Stimulated activated naive CD8-positive, alpha-beta T cell treated with anti-CD3 and anti-CD28 coated beads, Interleukin-15, Interleukin-2, amounts not matched to agents 100 U/mL and 50 U/mL, for 24 hours (primary cell): ENCODE results near the gene CAPN11.

ENCODE experiments used
- ATAC-seq: fragments of 150-1000 bp; cut with Tn5 transposase; one replicate; pipeline ENCODE4 v1.10.0; 2021
- DNase-seq: peaks from one replicate; pipeline ENCODE4 v3.0.0; 2021

CAPN11 gene

GRCh38 chr6:44156494-44157151 is 2.0 kb upstream of the CAPN11 start:
- no peak for DNase-seq
- no peak for ATAC-seq

- DNase-seq (no peak), ATAC-seq (no peak)
Measured at GRCh38 chr6:44157152-44157521, 1.5 kb upstream of the CAPN11 start.

GRCh38 chr6:44161997-44162338 is 3.3 kb downstream of the CAPN11 start:
- ATAC-seq (peak; percentile 79), DNase-seq (no peak)

DNA sequence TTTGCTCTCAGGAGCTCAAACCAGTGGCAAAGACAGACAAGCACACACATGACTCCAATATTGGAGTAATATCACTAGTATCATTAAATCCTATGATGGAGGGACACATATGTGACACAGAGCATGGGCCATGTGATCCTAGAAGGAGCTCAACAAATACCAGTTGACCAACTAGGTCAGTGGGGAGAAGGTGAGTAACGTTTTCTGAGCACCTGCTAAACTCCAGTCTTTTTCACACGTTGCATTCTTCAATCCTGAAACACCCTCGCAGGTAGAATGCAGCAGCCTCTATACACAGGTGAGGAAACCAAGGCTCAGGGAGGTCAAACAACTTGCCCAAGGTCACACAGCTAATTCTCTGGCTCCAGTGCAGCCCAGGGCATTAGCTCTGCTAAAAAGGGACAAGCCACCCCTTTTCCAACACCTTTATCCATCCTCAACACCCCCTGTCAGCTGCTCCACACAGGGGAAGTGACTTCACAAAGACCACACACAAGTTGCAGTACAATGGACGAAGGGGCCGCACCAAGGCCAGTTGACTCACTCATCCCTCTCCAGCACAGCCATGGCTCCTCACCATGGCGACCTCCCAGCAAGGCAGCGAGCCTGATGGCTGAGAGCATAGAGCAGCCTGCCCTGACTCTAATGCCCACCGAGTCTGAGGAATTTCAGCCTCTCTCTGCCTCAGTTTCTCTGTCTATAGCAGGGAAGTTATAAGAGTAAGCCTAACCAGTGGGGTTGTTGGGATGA is 4.4 kb downstream of the CAPN11 start:
- no peak for DNase-seq
- ATAC-seq = no peak

GRCh38 chr6:44166116-44166515 is 7.5 kb downstream of the CAPN11 start:
- no peak for ATAC-seq
- no peak for DNase-seq

- ATAC-seq = no peak
- DNase-seq = no peak
Measured at GRCh38 chr6:44166591-44167184, 8.1 kb downstream of the CAPN11 start.

- DNase-seq (no peak), ATAC-seq (no peak)
Measured at GRCh38 chr6:44167567-44167966, 8.9 kb downstream of the CAPN11 start.

GRCh38 chr6:44169154-44169553 is 10.5 kb downstream of the CAPN11 start:
- ATAC-seq = no peak

GRCh38 chr6:44169886-44170570 is 11.4 kb downstream of the CAPN11 start:
- no peak for DNase-seq
- no peak for ATAC-seq

More at GRCh38 chr6:44169154-44169553, 10.5 kb downstream of the CAPN11 start:
- DNase-seq = no peak

DNA sequence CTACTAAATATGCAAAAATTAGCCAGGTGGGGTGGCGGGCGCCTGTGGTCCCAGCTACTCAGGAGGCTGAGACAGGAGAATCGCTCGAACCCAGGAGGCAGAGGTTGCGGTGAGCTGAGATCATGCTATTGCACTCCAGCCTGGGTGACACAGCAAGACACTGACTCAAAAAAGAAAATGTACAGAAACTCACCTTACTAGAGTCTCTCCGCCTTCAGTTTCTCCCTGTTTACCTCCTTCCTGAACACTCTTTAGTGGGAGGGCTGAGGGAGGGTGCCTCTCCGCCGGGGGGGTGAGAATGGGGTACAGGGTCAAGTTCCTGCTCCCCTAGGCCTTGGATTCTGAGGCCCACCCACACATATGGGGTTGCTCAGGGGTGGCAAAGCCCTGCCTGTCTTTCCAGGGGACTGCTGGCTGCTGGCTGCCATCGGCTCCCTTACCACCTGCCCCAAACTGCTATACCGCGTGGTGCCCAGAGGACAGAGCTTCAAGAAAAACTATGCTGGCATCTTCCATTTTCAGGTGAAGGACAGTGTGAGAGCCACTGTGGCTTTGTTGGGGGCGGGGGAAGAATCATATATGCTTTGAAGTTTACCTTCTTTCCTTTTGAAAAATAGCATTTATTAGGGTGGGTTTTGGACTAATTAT is 13.4 kb downstream of the CAPN11 start:
- ATAC-seq (peak; percentile 56), DNase-seq (peak; percentile 32)

GRCh38 chr6:44172731-44173500 is 14.3 kb downstream of the CAPN11 start:
- peak; percentile 77 for ATAC-seq
- DNase-seq = peak; percentile 88

DNA sequence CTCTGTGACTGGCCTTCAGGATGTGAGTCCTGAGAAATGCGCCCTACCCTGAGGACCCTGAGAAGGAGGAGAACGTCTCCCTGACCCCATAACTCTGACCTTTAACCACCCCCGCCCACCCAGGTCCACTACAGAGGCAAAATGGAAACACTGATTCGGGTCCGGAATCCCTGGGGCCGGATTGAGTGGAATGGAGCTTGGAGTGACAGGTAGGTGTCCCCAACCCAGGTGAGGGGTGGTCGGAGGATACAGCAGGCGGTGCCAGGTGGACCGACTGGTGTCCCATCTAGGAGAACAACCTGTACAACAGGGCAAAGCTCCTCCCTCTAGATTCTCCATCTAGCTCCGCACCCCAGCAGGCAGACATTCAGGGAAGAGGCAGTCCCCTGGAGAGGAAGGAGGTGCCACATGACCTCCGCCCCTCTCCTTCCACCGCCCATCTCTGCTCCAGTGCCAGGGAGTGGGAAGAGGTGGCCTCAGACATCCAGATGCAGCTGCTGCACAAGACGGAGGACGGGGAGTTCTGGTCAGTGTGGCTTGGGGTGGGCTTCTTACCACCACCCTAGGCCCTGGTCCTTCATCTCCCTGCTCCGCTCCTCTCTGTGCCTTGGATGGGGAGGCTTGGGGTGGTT is 17.6 kb downstream of the CAPN11 start:
- ATAC-seq (no peak), DNase-seq (no peak)

DNA sequence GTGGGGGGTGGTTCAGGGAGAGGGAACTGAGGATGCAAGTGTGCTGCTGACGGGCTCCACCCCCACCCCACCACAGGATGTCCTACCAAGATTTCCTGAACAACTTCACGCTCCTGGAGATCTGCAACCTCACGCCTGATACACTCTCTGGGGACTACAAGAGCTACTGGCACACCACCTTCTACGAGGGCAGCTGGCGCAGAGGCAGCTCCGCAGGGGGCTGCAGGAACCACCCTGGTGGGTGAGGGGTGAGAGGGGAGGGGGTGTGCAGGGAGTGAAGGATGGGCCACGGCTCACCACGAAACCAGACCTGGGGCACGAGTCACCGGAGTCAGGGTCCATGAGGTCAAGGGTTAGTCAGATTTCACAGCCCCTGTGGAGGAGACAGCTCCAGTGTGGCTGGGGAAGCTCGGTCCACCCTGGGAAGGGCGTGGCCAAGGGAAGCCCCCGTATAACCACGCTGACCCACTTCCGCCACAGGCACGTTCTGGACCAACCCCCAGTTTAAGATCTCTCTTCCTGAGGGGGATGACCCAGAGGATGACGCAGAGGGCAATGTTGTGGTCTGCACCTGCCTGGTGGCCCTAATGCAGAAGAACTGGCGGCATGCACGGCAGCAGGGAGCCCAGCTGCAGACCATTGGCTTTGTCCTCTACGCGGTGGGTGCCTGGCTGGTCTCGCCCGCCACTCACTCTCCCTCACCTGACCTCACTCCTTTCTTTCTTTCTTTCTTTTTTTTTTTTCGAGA is 18.3 kb downstream of the CAPN11 start:
- ATAC-seq (peak; percentile 73), DNase-seq (peak; percentile 62)

- DNase-seq = no peak
- ATAC-seq = no peak
Measured at GRCh38 chr6:44177691-44178423, 19.2 kb downstream of the CAPN11 start.

- ATAC-seq (no peak), DNase-seq (no peak)
Measured at GRCh38 chr6:44178424-44179071, 19.9 kb downstream of the CAPN11 start.

- DNase-seq (no peak), ATAC-seq (no peak)
Measured at GRCh38 chr6:44179072-44179536, 20.5 kb downstream of the CAPN11 start.

- no peak for ATAC-seq
Measured at GRCh38 chr6:44179648-44180047, 21.0 kb downstream of the CAPN11 start.

GRCh38 chr6:44180406-44180805 is 21.8 kb downstream of the CAPN11 start:
- DNase-seq (no peak), ATAC-seq (no peak)

More at GRCh38 chr6:44179648-44180047, 21.0 kb downstream of the CAPN11 start:
- DNase-seq = no peak

GRCh38 chr6:44180886-44181285 is 22.3 kb downstream of the CAPN11 start:
- ATAC-seq = no peak
- no peak for DNase-seq
